Hepatocyte (in vitro differentiated cells): Measurements from ENCODE around the gene PDE1C.

ENCODE experiments used
- EZH2 ChIP-seq: fragments of 200-600 bp; sonication (generic); IDR thresholded peaks from 2 replicates; pipeline ENCODE4 v1.6.1; 2016; ENCODE audit warnings: antibody characterized with exemption, mild to moderate bottlenecking, borderline replicate concordance
- EZH2phosphoT487 ChIP-seq: fragments of 200-600 bp; sonication (generic); IDR thresholded peaks from one replicate; pipeline ENCODE4 v1.6.1; 2018; ENCODE audit warnings: antibody characterized with exemption, mild to moderate bottlenecking, low read depth, moderate library complexity; ENCODE audit not compliant: unreplicated experiment, severe bottlenecking
- TF ChIP-seq, protein P1 (sequence below): fragments of 200-600 bp; sonication (generic); IDR thresholded peaks from 2 replicates; pipeline ENCODE4 v1.5.1; 2016; ENCODE audit warnings: antibody characterized with exemption, mild to moderate bottlenecking; ENCODE audit not compliant: poor library complexity

- TF ChIP-seq, protein P1, sequence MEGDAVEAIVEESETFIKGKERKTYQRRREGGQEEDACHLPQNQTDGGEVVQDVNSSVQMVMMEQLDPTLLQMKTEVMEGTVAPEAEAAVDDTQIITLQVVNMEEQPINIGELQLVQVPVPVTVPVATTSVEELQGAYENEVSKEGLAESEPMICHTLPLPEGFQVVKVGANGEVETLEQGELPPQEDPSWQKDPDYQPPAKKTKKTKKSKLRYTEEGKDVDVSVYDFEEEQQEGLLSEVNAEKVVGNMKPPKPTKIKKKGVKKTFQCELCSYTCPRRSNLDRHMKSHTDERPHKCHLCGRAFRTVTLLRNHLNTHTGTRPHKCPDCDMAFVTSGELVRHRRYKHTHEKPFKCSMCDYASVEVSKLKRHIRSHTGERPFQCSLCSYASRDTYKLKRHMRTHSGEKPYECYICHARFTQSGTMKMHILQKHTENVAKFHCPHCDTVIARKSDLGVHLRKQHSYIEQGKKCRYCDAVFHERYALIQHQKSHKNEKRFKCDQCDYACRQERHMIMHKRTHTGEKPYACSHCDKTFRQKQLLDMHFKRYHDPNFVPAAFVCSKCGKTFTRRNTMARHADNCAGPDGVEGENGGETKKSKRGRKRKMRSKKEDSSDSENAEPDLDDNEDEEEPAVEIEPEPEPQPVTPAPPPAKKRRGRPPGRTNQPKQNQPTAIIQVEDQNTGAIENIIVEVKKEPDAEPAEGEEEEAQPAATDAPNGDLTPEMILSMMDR = no peak
- TF ChIP-seq EZH2phosphoT487 = no peak
- TF ChIP-seq EZH2 = no peak
Measured at GRCh38 chr7:31948029-31948428, 122.2 kb downstream of the PDE1C start.
